Brain pericyte (primary cell): ENCODE data around the gene MOGAT3.

Experiments used
- DNase-seq: peaks from one replicate; pipeline ENCODE4 v3.0.0-alpha.2; 2012; ENCODE audit warnings: low read depth, low spot score

MOGAT3 gene

GRCh38 chr7:101200862-101201599 is at the start of gene MOGAT3:
TSS of gene MOGAT3 (minus strand) at chr7:101201036. CDS start at chr7:101200854, 182 bp downstream.
- no peak for DNase-seq

- DNase-seq, result no peak
Measured at GRCh38 chr7:101250324-101250723, 49.5 kb upstream of the MOGAT3 start.

GRCh38 chr7:101248276-101248675 is 47.4 kb upstream of the MOGAT3 start:
- no peak for DNase-seq

GRCh38 chr7:101245147-101245668 is 44.4 kb upstream of the MOGAT3 start:
- no peak for DNase-seq

GRCh38 chr7:101244375-101245146 is 43.7 kb upstream of the MOGAT3 start, which contains the start of gene FIS1:
TSS of gene FIS1 (minus strand) at chr7:101245081. CDS start at chr7:101245004, 77 bp downstream.
- peak; percentile 76 for DNase-seq

- DNase-seq, result no peak
Measured at GRCh38 chr7:101243646-101244374, 43.0 kb upstream of the MOGAT3 start.

GRCh38 chr7:101241443-101242349 is 40.9 kb upstream of the MOGAT3 start:
- DNase-seq, result no peak

GRCh38 chr7:101241015-101241363 is 40.2 kb upstream of the MOGAT3 start:
- DNase-seq, result no peak

- no peak for DNase-seq
Measured at GRCh38 chr7:101240226-101241014, 39.6 kb upstream of the MOGAT3 start.

GRCh38 chr7:101239951-101240220 is 39.0 kb upstream of the MOGAT3 start:
- DNase-seq, result no peak

- no peak for DNase-seq
Measured at GRCh38 chr7:101239191-101239950, 38.5 kb upstream of the MOGAT3 start.

- DNase-seq, result no peak
Measured at GRCh38 chr7:101238226-101239182, 37.7 kb upstream of the MOGAT3 start.

- no peak for DNase-seq
Measured at GRCh38 chr7:101237206-101238067, 36.6 kb upstream of the MOGAT3 start, which contains the start of gene CLDN15. TSS of gene CLDN15 (minus strand) at chr7:101237802. CDS start at chr7:101237581, 221 bp downstream.

GRCh38 chr7:101236292-101236835 is 35.5 kb upstream of the MOGAT3 start:
- no peak for DNase-seq

- no peak for DNase-seq
Measured at GRCh38 chr7:101235522-101235921, 34.7 kb upstream of the MOGAT3 start.

- no peak for DNase-seq
Measured at GRCh38 chr7:101235050-101235449, 34.2 kb upstream of the MOGAT3 start.

- DNase-seq, result no peak
Measured at GRCh38 chr7:101234636-101235035, 33.8 kb upstream of the MOGAT3 start.
